Endodermal cell (in vitro differentiated cells): ENCODE results near the gene SENP1. TPM values are rescaled to one million over a fixed set of nuclear protein-coding genes. Genes with fewer than 3 reads are reported as not detected.

Source experiments
- DNase-seq: peaks from one replicate; pipeline ENCODE4 v3.0.0-alpha.2; 2017
- H3K27ac ChIP-seq: 2 replicates; pipeline ENCODE4 v1.5.1; 2013; ENCODE audit warnings: mild to moderate bottlenecking, low read depth, low read length, moderate library complexity
- H3K27me3 ChIP-seq: 2 replicates; pipeline ENCODE4 v1.6.1; 2013; ENCODE audit warnings: mild to moderate bottlenecking, low read length, moderate library complexity; ENCODE audit not compliant: insufficient read depth, control insufficient read depth, poor library complexity, severe bottlenecking
- H3K36me3 ChIP-seq: 2 replicates; pipeline ENCODE4 v1.7.0; 2013; ENCODE audit warnings: mild to moderate bottlenecking, low read length, moderate library complexity; ENCODE audit not compliant: control insufficient read depth, insufficient read depth
- H3K4me1 ChIP-seq: one replicate; pipeline ENCODE4 v1.7.0; 2013; ENCODE audit warnings: low read length; ENCODE audit not compliant: control insufficient read depth, insufficient read depth
- H3K4me3 ChIP-seq: 2 replicates; pipeline ENCODE4 v1.5.1; 2013; ENCODE audit warnings: mild to moderate bottlenecking, low read length, moderate library complexity
- H3K9ac ChIP-seq: 2 replicates; pipeline ENCODE4 v1.6.1; 2013; ENCODE audit warnings: mild to moderate bottlenecking, low read length, moderate library complexity; ENCODE audit not compliant: poor library complexity, severe bottlenecking; ENCODE audit errors: extremely low read depth
- H3K9me3 ChIP-seq: 2 replicates; pipeline ENCODE4 v1.6.1; 2013; ENCODE audit warnings: mild to moderate bottlenecking, low read length, moderate library complexity; ENCODE audit not compliant: control insufficient read depth
- H3K27ac Mint-ChIP-seq: 2 replicates; pipeline ENCODE4 v1.8.0; 2020; ENCODE audit warnings: mixed read lengths
- H3K27me3 Mint-ChIP-seq: 2 replicates; pipeline ENCODE4 v1.8.0; 2021; ENCODE audit warnings: mild to moderate bottlenecking, mixed read lengths; ENCODE audit not compliant: insufficient read depth
- H3K36me3 Mint-ChIP-seq: 2 replicates; pipeline ENCODE4 v1.8.0; 2020; ENCODE audit warnings: low read depth, mixed read lengths
- H3K4me1 Mint-ChIP-seq: 2 replicates; pipeline ENCODE4 v1.8.0; 2020; ENCODE audit warnings: mixed read lengths
- H3K4me3 Mint-ChIP-seq: 2 replicates; pipeline ENCODE4 v1.8.0; 2020; ENCODE audit warnings: mild to moderate bottlenecking, moderate library complexity, mixed read lengths
- H3K9me3 Mint-ChIP-seq: 2 replicates; pipeline ENCODE4 v1.8.0; 2020; ENCODE audit warnings: mild to moderate bottlenecking, mixed read lengths
- WGBS, 2 experiments: methylation state at CpG; one replicate each; pipeline versions ENCODE4 v1.1.5 to v1.1.7; 2013; ENCODE audit warnings: missing lambda C conversion rate in 2 of 2, mixed read lengths in 1 of 2; ENCODE audit not compliant: insufficient coverage in 1 of 2, insufficient read length in 1 of 2; 5-methylcytosine and 5-hydroxymethylcytosine counted together
- total RNA-seq, 2 donors: library from RNA; stranded (reverse); fragmentation: NEBNext Ultra II Directional in 1 of 2; extraction: Animal tissue kit (Norgen Biotek cat#: 25700) in 1 of 2; gene quantifications; 2 replicates in 1 of 2; 3 replicates in 1 of 2; pipeline ENCODE4 v1.2.1, GENCODE V29; 2021
- TF ChIP-seq, protein P1 (sequence below): fragments of 200-600 bp; sonication (generic); conservative IDR thresholded peaks from 2 replicates; pipeline ENCODE4 v1.5.0; 2021; ENCODE audit warnings: antibody characterized with exemption, mild to moderate bottlenecking

SENP1 gene
- total RNA-seq, 2 donors from 2014 or later: 30.6 to 39.6 TPM

DNA sequence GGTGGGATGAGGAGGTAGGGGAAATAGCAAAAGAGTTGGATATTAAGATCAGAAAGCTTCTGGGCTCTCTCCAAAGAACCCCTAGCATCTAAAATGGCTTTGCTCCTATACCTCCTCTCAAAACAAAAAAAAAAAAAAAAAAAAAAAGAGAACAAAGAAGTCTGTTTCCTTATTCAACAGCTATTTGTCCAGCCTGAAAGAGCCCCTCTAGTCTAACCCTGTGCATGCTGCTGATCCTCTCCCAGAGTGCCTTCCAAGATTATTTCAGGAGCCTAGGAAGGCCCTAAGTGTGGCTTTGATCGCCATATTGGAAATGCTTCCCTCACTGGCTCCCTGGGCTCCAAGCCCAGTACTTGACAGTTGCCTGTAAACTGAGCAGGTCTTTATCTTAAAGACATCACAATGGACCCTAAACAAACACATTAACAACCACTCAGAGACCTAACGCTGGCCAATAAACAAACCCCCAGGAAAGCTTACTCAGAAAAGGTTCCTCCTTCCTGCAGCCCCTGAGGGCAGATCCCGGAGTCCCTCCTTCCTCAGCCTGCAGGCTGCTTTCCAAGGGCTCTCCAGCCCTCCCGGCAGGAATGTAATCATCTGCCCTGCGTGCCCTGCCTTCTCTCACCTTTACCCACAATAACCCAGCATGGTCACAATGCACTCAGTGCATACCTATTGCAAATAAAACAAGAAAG is 84.2 kb downstream of the SENP1 start:
- peak; percentile 97 for DNase-seq
- H3K4me1 ChIP-seq: peaks cover 11% of the 10 kb centered on the region
- Mint-ChIP-seq H3K4me1 (peaks cover 27% of the 10 kb centered on the region), H3K9me3 (no peaks in the 10 kb centered on the region), H3K4me3 (peak overlapping the region; percentile 15), H3K27me3 (peaks cover 100% of the 10 kb centered on the region), H3K27ac (peak overlapping the region; percentile 19), H3K36me3 (no peaks in the 10 kb centered on the region)
- 3 to 11% methylated on average over 4 to 5 of the region's 5 CpGs for WGBS, 2 experiments
- H3K36me3 ChIP-seq: no peaks in the 10 kb centered on the region
- no peak overlapping the region for H3K27ac ChIP-seq
- peaks cover 75% of the 10 kb centered on the region for H3K27me3 ChIP-seq
- no peaks in the 10 kb centered on the region for H3K9me3 ChIP-seq
- peak overlapping the region; percentile 32 for H3K4me3 ChIP-seq
- TF ChIP-seq, protein P1, sequence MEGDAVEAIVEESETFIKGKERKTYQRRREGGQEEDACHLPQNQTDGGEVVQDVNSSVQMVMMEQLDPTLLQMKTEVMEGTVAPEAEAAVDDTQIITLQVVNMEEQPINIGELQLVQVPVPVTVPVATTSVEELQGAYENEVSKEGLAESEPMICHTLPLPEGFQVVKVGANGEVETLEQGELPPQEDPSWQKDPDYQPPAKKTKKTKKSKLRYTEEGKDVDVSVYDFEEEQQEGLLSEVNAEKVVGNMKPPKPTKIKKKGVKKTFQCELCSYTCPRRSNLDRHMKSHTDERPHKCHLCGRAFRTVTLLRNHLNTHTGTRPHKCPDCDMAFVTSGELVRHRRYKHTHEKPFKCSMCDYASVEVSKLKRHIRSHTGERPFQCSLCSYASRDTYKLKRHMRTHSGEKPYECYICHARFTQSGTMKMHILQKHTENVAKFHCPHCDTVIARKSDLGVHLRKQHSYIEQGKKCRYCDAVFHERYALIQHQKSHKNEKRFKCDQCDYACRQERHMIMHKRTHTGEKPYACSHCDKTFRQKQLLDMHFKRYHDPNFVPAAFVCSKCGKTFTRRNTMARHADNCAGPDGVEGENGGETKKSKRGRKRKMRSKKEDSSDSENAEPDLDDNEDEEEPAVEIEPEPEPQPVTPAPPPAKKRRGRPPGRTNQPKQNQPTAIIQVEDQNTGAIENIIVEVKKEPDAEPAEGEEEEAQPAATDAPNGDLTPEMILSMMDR: peak; percentile 34
- no peak overlapping the region for H3K9ac ChIP-seq

DNA sequence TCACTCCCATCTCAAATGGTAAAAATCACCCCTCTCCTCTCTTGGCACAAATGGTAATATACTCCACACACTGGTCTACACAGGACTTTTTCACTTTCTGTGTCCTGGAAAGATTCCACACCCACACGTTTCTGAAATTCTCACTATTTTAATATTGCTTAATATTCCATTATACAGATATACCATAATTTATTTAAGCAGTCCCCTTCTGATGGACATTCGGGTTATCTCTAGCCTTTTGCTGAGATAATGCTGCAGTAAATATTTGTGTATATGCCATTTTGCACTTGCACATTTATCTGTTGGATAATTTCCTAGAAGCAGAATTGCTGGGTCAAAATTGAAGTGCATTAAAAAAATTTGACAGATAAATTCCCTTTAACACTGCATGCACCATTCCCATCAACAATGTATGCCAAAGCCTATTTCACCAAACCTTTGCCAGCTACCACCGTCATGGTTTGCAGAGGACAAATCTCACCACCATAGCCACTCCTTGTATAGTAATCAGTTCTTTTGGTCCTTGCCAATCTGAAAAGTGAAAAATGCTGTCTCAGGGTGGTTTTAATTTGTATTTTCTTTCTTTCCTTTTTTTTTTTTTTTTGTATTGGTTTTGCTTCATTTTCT is 86.1 kb downstream of the SENP1 start:
- DNase-seq: no peak
- H3K4me3 Mint-ChIP-seq: no peak overlapping the region
- no peak overlapping the region for H3K9ac ChIP-seq
- H3K4me1 Mint-ChIP-seq: peaks cover 23% of the 10 kb centered on the region
- no peak overlapping the region for H3K4me3 ChIP-seq
- H3K27me3 Mint-ChIP-seq: peaks cover 100% of the 10 kb centered on the region
- H3K27me3 ChIP-seq: peaks cover 75% of the 10 kb centered on the region
- no peak overlapping the region for H3K27ac ChIP-seq
- no peaks in the 10 kb centered on the region for H3K9me3 ChIP-seq
- no peak overlapping the region for H3K27ac Mint-ChIP-seq
- no peaks in the 10 kb centered on the region for H3K36me3 Mint-ChIP-seq
- H3K4me1 ChIP-seq: peaks cover 11% of the 10 kb centered on the region
- no peaks in the 10 kb centered on the region for H3K36me3 ChIP-seq
- 48% methylated on average over 3 of the region's 3 CpGs; no CpG with 5 or more reads in 1 of the 2 experiments for WGBS, 2 experiments
- TF ChIP-seq, protein P1: no peak
- no peaks in the 10 kb centered on the region for H3K9me3 Mint-ChIP-seq

DNA sequence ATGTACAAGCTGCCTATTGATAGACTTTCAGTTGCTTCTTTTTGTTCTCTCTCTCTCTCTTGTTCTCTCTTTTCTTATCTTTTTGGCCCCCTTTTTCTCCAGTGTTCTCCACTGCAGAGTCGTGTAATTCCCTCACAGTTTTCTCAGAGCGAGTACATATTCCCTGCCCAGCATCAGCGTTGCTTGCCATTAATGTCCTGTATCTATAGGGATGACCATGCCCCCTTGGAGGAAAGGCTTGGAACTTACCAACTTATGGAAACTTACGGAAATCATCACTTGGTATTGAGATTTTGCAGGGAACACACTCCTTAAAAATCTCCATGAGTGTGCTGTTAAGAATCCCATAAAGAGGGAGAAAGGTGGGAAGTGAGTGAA is 87.3 kb downstream of the SENP1 start:
- H3K36me3 ChIP-seq: no peaks in the 10 kb centered on the region
- TF ChIP-seq, protein P1: no peak
- peaks cover 11% of the 10 kb centered on the region for H3K4me1 ChIP-seq
- Mint-ChIP-seq H3K4me1 (peaks cover 21% of the 10 kb centered on the region), H3K27me3 (peaks cover 100% of the 10 kb centered on the region), H3K4me3 (no peak overlapping the region), H3K27ac (no peak overlapping the region), H3K36me3 (no peaks in the 10 kb centered on the region), H3K9me3 (no peaks in the 10 kb centered on the region)
- peaks cover 77% of the 10 kb centered on the region for H3K27me3 ChIP-seq
- H3K4me3 ChIP-seq: no peak overlapping the region
- no peaks in the 10 kb centered on the region for H3K9me3 ChIP-seq
- no peak overlapping the region for H3K27ac ChIP-seq
- DNase-seq: no peak
- H3K9ac ChIP-seq: no peak overlapping the region
- 57 to 63% methylated on average over 4 of the region's 4 CpGs for WGBS, 2 experiments
